GM19193 (cell line): ENCODE results near the gene TFR2.

Experiments
- POLR2A ChIP-seq: IDR thresholded peaks from 4 replicates; pipeline ENCODE4 v1.6.1; 2011; ENCODE audit not compliant: insufficient read depth, insufficient read length; ENCODE audit errors: extremely low read depth

TFR2 gene

GRCh38 chr7:100641463-100641859, at the start of gene TFR2:
Gene TFR2, minus strand, starts transcription at chr7:100641552. Its CDS starts 43 bp downstream, at chr7:100641509.
- TF ChIP-seq POLR2A, result no peak

- TF ChIP-seq POLR2A, result no peak
These were observed 48.1 kb upstream of the TFR2 start for GRCh38 chr7:100689230-100690135.

- no peak for TF ChIP-seq POLR2A
These were observed 47.0 kb upstream of the TFR2 start for GRCh38 chr7:100688326-100688860.

GRCh38 chr7:100687751-100688300, 46.5 kb upstream of the TFR2 start:
- no peak for TF ChIP-seq POLR2A

GRCh38 chr7:100687261-100687660, 45.9 kb upstream of the TFR2 start:
- no peak for TF ChIP-seq POLR2A

GRCh38 chr7:100686822-100687211, 45.5 kb upstream of the TFR2 start:
- no peak for TF ChIP-seq POLR2A

- no peak for TF ChIP-seq POLR2A
These were observed 45.0 kb upstream of the TFR2 start for GRCh38 chr7:100686201-100686821.

GRCh38 chr7:100685631-100686145, 44.3 kb upstream of the TFR2 start:
- no peak for TF ChIP-seq POLR2A

GRCh38 chr7:100685049-100685605, 43.8 kb upstream of the TFR2 start:
- TF ChIP-seq POLR2A, result no peak

GRCh38 chr7:100684534-100685042, 43.2 kb upstream of the TFR2 start:
- no peak for TF ChIP-seq POLR2A

GRCh38 chr7:100683659-100684533, 42.5 kb upstream of the TFR2 start:
- no peak for TF ChIP-seq POLR2A

- no peak for TF ChIP-seq POLR2A
These were observed 41.8 kb upstream of the TFR2 start for GRCh38 chr7:100682991-100683658.

GRCh38 chr7:100682228-100682741, 40.9 kb upstream of the TFR2 start:
- TF ChIP-seq POLR2A, result no peak
